Stimulated activated CD8-positive, alpha-beta memory T cell treated with anti-CD3 and anti-CD28 coated beads, Interleukin-15, amount 100 ng/mL, for 1 hour (primary cell): Measurements from ENCODE around the gene PPP6R2.

Experiments used
- DNase-seq: peaks from one replicate; pipeline ENCODE4 v3.0.0-alpha.2; 2020; ENCODE audit warnings: low read depth

The PPP6R2 gene

GRCh38 chr22:50306753-50307749 is 36.1 kb upstream of the PPP6R2 start, which contains the start of gene PLXNB2:
Gene PLXNB2, minus strand, starts transcription at chr22:50307646. Its CDS starts 17,062 bp downstream, at chr22:50290584.
- DNase-seq: no peak

- DNase-seq: no peak
Measured at GRCh38 chr22:50307890-50308596, 35.1 kb upstream of the PPP6R2 start.

GRCh38 chr22:50308597-50308935 is 34.6 kb upstream of the PPP6R2 start:
- DNase-seq: no peak

- DNase-seq: no peak
Measured at GRCh38 chr22:50308986-50309600, 34.0 kb upstream of the PPP6R2 start.

GRCh38 chr22:50309601-50309991 is 33.5 kb upstream of the PPP6R2 start:
- DNase-seq: no peak

GRCh38 chr22:50310031-50310722 is 33.0 kb upstream of the PPP6R2 start:
- no peak for DNase-seq

- no peak for DNase-seq
Measured at GRCh38 chr22:50310949-50311444, 32.1 kb upstream of the PPP6R2 start.

- DNase-seq: no peak
Measured at GRCh38 chr22:50311606-50312351, 31.3 kb upstream of the PPP6R2 start.

DNA sequence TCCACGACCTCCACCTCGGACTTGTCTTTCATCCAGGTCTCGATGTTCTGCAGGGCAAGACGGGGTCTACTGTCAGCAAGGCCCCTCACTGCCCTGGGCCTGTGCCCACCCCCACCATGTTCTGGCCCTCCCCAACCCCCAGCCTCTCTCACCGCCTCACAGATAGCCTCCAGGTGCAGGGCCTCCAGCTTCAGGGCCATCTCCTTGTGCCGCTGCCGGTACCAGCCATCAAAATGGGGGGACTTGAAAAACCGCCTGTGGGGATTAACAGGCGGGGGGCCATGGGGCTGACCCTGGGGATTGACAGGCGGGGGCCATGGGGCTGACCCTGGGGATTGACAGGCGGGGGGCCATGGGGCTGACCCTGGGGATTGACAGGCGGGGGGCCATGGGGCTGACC is 30.8 kb upstream of the PPP6R2 start:
- no peak for DNase-seq

DNA sequence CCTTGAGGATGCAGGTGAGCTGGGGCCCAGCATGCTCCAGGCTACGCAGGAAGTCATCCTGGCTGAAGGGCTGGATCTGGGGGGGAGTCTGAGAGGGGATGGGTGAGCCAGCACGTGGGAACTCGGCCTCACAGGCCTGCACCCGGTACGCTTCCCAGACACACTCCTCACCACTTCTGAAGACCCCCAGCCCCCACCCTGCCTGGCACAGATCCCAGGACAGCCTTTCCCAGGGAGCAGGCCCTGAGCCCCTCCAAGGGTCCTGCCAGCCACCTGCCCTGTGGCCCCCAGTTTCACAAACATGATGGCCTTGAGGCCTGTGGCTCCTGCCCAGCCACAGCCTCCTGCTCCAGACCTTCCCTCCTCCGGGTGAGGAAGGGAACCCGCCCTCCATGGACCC is 30.1 kb upstream of the PPP6R2 start:
- no peak for DNase-seq

DNA sequence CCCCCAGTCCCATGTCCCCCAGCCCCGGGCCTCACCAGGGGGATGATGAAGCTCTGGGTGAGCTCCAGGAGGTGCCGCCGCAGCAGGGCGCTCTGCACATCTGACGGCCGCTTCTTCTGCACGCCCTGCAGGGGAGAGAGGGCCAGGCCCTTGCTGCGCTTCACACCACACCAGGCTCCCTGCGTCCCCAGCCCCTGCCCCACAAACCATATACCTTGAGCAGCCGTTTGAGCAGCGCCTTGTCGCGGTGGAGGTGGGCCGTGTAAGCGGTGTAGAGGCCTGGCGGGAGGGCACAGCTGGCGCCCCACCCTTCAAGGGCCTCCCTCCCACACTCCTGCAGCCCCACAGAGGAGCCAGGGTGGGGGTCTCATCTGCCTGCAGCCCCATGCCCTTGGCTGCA is 29.5 kb upstream of the PPP6R2 start:
- no peak for DNase-seq

GRCh38 chr22:50314081-50314454 is 29.1 kb upstream of the PPP6R2 start:
- no peak for DNase-seq

- peak; percentile 51 for DNase-seq
Measured at GRCh38 chr22:50314455-50315288, 28.5 kb upstream of the PPP6R2 start.

DNA sequence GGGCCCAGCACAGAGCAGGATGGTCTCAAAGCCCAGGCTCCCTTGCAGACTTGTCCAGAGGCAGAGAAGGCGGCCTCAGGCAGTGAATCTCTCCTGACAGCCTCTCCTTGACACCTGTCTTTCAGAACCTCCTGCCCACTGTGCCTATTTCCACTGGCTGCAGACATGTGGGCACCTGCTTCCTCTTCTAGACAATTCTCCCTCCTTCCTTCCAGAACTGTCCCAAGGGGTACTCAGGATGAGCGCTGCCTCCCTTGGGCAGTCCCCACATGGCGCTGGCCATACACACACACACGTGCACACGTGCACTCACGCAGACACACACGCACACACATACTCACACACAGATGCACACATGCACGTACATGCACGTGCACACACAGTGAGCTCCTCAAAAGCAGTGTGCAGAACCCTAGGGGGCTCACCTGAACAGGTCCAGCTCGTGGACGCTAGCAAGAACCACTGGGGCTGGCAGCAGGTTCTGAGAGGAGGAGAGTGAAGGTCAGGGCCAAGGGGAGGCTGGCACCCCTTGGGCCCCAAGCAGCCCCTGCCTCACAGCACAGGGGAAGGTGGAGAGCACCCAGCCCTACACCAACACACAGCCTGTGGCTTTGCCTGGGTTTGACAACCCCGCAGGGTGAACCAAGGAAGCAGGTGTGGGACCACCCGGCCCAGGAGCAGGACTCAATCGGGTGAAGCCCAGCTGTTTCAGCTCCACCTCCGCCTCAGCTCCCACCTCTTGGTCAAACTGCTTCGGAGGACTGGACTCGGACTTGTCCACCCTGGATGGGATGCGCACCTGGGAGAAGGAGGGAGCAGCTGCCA is 27.6 kb upstream of the PPP6R2 start:
- DNase-seq: no peak

GRCh38 chr22:50316114-50317065 is 26.7 kb upstream of the PPP6R2 start:
- no peak for DNase-seq

- no peak for DNase-seq
Measured at GRCh38 chr22:50317178-50317577, 25.9 kb upstream of the PPP6R2 start.

- no peak for DNase-seq
Measured at GRCh38 chr22:50317674-50318073, 25.5 kb upstream of the PPP6R2 start.

- DNase-seq: no peak
Measured at GRCh38 chr22:50318356-50318697, 24.8 kb upstream of the PPP6R2 start.
